ENCODE results near the gene MAP3K7. TPM values are rescaled to one million over a fixed set of nuclear protein-coding genes. Genes with fewer than 3 reads are reported as not detected.

Gene MAP3K7
- total and polyA plus RNA-seq, 2 of the 4 experiments (the other 2 are of a cell fraction) = 26.5 to 29.9 TPM

GRCh38 chr6:90488816-90489215, 98.1 kb downstream of the MAP3K7 start:
- Histone ChIP-seq H4K8ac (ENCODE audit: low read depth in 2 of 2, low read length in 2 of 2) (no peak overlapping the region), H3K14ac (replicated peaks; ENCODE audit: low read depth, low read length) (no peak overlapping the region), H3K56ac (ENCODE audit: extremely low read depth, insufficient read depth, low read length) (no peak overlapping the region), H4K20me1 (ENCODE audit: insufficient read depth, low read length) (no peaks in the 10 kb centered on the region), H2AFZ (replicated peaks; ENCODE audit: low read length, poor library complexity) (no peak overlapping the region), H3K9ac (ENCODE audit: low read depth, low read length) (no peak overlapping the region), H2BK120ac (ENCODE audit: low read depth, low read length) (no peak overlapping the region), H3K9me1 (ENCODE audit: insufficient read depth, low read length) (no peaks in the 10 kb centered on the region), H3K4me1 (ENCODE audit: control insufficient read depth, insufficient read depth, low read length) (no peaks in the 10 kb centered on the region), H2BK20ac (ENCODE audit: low read depth, low read length) (no peak overlapping the region), H3K23ac (ENCODE audit: low read depth, low read length) (no peak overlapping the region), H3K79me1 (ENCODE audit: low read depth in 1 of 2, low read length in 2 of 2) (no peaks in the 10 kb centered on the region), H2AK5ac (ENCODE audit: low read depth, low read length) (no peak overlapping the region), H3K36me3 (ENCODE audit: control insufficient read depth, insufficient read depth, low read length) (no peaks in the 10 kb centered on the region), H3K4me2 (ENCODE audit: low read depth, low read length) (no peak overlapping the region), H4K91ac (ENCODE audit: insufficient read depth, low read depth, low read length) (no peak overlapping the region), H3K27ac (ENCODE audit: insufficient read depth, low read length) (no peak overlapping the region), H2BK15ac (ENCODE audit: low read depth, low read length) (no peak overlapping the region), H3K9me3 (ENCODE audit: control insufficient read depth, insufficient read depth, low read length) (no peaks in the 10 kb centered on the region), H2BK5ac (ENCODE audit: low read depth, low read length, poor library complexity, severe bottlenecking) (no peak overlapping the region), H3K18ac (ENCODE audit: low read depth, low read length) (no peak overlapping the region), H3K27me3 (ENCODE audit: control insufficient read depth, insufficient read depth, low read length) (peaks cover 8% of the 10 kb centered on the region), H4K5ac (ENCODE audit: low read depth, low read length) (no peak overlapping the region), H2AK9ac (replicated peaks; ENCODE audit: low read depth, low read length, poor library complexity) (no peak overlapping the region), H3K4ac (ENCODE audit: low read depth, low read length) (no peak overlapping the region), H3K4me3 (ENCODE audit: insufficient read depth, low read depth, low read length) (no peak overlapping the region)
- in situ Hi-C loops (cut with MboI; ENCODE audit: low sequenced_read_pairs) = no loop called here
- no peak for ATAC-seq (ENCODE audit: low read depth)
- CTCF ChIA-PET = no interaction called here
- no TSS peak for BruUV-seq (replicated peaks)
- dilution Hi-C loops (cut with HindIII; ENCODE audit: low sequenced_read_pairs, unreplicated experiment) = no loop called here
- POLR2A ChIA-PET (ENCODE audit: unreplicated experiment) = no interaction called here
- TF ChIP-seq NFE2L2 (IDR thresholded peaks at IDR 0.05; ENCODE audit: low read depth, low read length) = no peak
- TF ChIP-seq BHLHE40 (IDR thresholded peaks at IDR 0.05; ENCODE audit: low read depth, low read length) = no peak
- TF ChIP-seq RFX5 (IDR thresholded peaks at IDR 0.05; ENCODE audit: low read depth, low read length) = no peak
- no peak for TF ChIP-seq FOS (IDR thresholded peaks at IDR 0.05; ENCODE audit: low read depth, low read length)
- TF ChIP-seq ELK1 (IDR thresholded peaks at IDR 0.05; ENCODE audit: borderline replicate concordance, low read depth, low read length) = no peak
- DNase-seq = no peak
- intact Hi-C loops (cut with micrococcal nuclease) = no loop called here
